HepG2 (cell line): ENCODE measurements around the gene NRDC. TPM values are rescaled to one million over a fixed set of nuclear protein-coding genes. Genes with fewer than 3 reads are reported as not detected.

Experiments used
- ATAC-seq: fragments of 200-7000 bp; cut with Tn5 transposase; 3 replicates; pipeline ENCODE4 v1.9.1; 2020; ENCODE audit warnings: mild to moderate bottlenecking, moderate library complexity
- BruUV-seq: library from RNA; stranded (reverse); fragments of 400-500 nt; replicated peaks from 2 replicates; lab custom pipeline; 2021; lab: Mats Ljungman, UMichigan
- CTCF ChIA-PET: fragments of 300-600 bp; formaldehyde crosslinking; extraction: SDS; loops from one replicate; lab custom pipeline; 2021; ENCODE audit warnings: low total read pairs, inconsistent platforms, low intra/inter-chr PET ratio; lab: Yijun Ruan, JAX
- POLR2A ChIA-PET: fragments of 350-600 bp; sonication (Branson Sonifier 250); formaldehyde crosslinking; loops from one replicate; lab custom pipeline; 2020; ENCODE audit warnings: antibody characterized with exemption, inconsistent platforms; lab: Yijun Ruan, JAX
- DNase-seq: peaks from one replicate; pipeline ENCODE4 v3.0.0-alpha.2; 2015; ENCODE audit warnings: low spot score
- FAIRE-seq: peaks from 3 replicates; lab custom pipeline; 2011; peaks lifted over from hg19 to GRCh38; lab: Jason Lieb, UNC
- H2AFZ ChIP-seq: one replicate; pipeline ENCODE4 v1.6.1; 2011; ENCODE audit warnings: low read length, inconsistent platforms
- H3K27ac ChIP-seq: fragments of 300-600 bp; 3 replicates; pipeline ENCODE4 v1.8.0; 2011; ENCODE audit warnings: mixed run types, mild to moderate bottlenecking, mixed read lengths, low read length, inconsistent platforms; ENCODE audit not compliant: insufficient read depth; ENCODE audit errors: extremely low read length
- H3K27me3 ChIP-seq, 2 experiments: fragments of 200-600 bp in 1 of 2; 2 replicates in 1 of 2; 3 replicates in 1 of 2; pipeline versions ENCODE4 v1.6.0 to v1.8.0; 2011; ENCODE audit warnings: low read length in 2 of 2, mild to moderate bottlenecking in 2 of 2, moderate library complexity in 2 of 2, inconsistent platforms in 1 of 2; ENCODE audit not compliant: insufficient read depth in 2 of 2, control insufficient read depth in 1 of 2
- H3K36me3 ChIP-seq, 2 experiments: fragments of 200-600 bp in 1 of 2; replicated peaks in 1 of 2; 2 replicates in 1 of 2; 3 replicates in 1 of 2; pipeline versions ENCODE4 v1.5.1 to v1.8.0; 2011; ENCODE audit warnings: low read length in 2 of 2, inconsistent platforms in 1 of 2; ENCODE audit not compliant: insufficient read depth in 2 of 2, control insufficient read depth in 1 of 2
- H3K4me1 ChIP-seq: 2 replicates; pipeline ENCODE4 v1.5.1; 2012; ENCODE audit warnings: low read length, inconsistent platforms; ENCODE audit not compliant: insufficient read depth
- H3K4me2 ChIP-seq: 2 replicates; pipeline ENCODE4 v1.6.0; 2011; ENCODE audit warnings: low read depth, low read length, inconsistent platforms
- H3K4me3 ChIP-seq, 3 experiments: fragments of 200-600 bp in 1 of 3; sonication (generic), shearing (Covaris generic) in 1 of 3; replicated peaks in 1 of 3; 2 replicates each; pipeline ENCODE4 v1.5.1; 2011 to 2016; ENCODE audit warnings: low read length in 3 of 3, inconsistent platforms in 2 of 3, low read depth in 2 of 3, mild to moderate bottlenecking in 2 of 3, control low read depth in 1 of 3, mixed read lengths in 1 of 3; ENCODE audit not compliant: insufficient read depth in 1 of 3
- H3K79me2 ChIP-seq: one replicate; pipeline ENCODE4 v1.6.1; 2011; ENCODE audit warnings: low read length, inconsistent platforms; ENCODE audit not compliant: insufficient read depth
- H3K9ac ChIP-seq: 2 replicates; pipeline ENCODE4 v1.6.0; 2011; ENCODE audit warnings: mild to moderate bottlenecking, low read depth, low read length, inconsistent platforms; ENCODE audit not compliant: insufficient read depth
- H3K9me3 ChIP-seq: 2 replicates; pipeline ENCODE4 v1.5.1; 2012; ENCODE audit warnings: mild to moderate bottlenecking, low read length
- H4K20me1 ChIP-seq: 2 replicates; pipeline ENCODE4 v1.6.0; 2011; ENCODE audit warnings: inconsistent platforms, mild to moderate bottlenecking, low read length, moderate library complexity; ENCODE audit not compliant: insufficient read depth
- GATA4 ChIP-seq: sonication (generic); IDR thresholded peaks from 2 replicates; pipeline ENCODE4 v1.6.1; 2016; ENCODE audit warnings: antibody characterized with exemption, low read depth, borderline replicate concordance
- NR1H2 ChIP-seq: sonication (generic); formaldehyde crosslinking; IDR thresholded peaks from 2 replicates; pipeline ENCODE4 v1.8.1; 2022; ENCODE audit warnings: low read depth, missing genetic modification reagents, borderline replicate concordance
- PHF20 ChIP-seq: sonication (generic); formaldehyde crosslinking; IDR thresholded peaks from 2 replicates; pipeline ENCODE4 v1.5.0; 2020; ENCODE audit warnings: mild to moderate bottlenecking, missing genetic modification reagents
- SALL2 ChIP-seq: sonication (generic); formaldehyde crosslinking; IDR thresholded peaks from 2 replicates; pipeline ENCODE4 v1.8.1; 2023; ENCODE audit warnings: mild to moderate bottlenecking, missing genetic modification reagents, inconsistent platforms
- SCMH1 ChIP-seq: sonication (generic); formaldehyde crosslinking; IDR thresholded peaks from 2 replicates; pipeline ENCODE4 v1.9.0; 2021; ENCODE audit warnings: missing genetic modification reagents, mild to moderate bottlenecking, borderline replicate concordance
- TEAD3 ChIP-seq: optimal IDR thresholded peaks from 2 replicates; pipeline ENCODE3; 2016; ENCODE audit warnings: borderline replicate concordance
- ZBTB8A ChIP-seq: sonication (generic); formaldehyde crosslinking; IDR thresholded peaks from 2 replicates; pipeline ENCODE4 v1.4.0; 2020; ENCODE audit warnings: mild to moderate bottlenecking, low read depth, missing genetic modification reagents, borderline replicate concordance
- ZNF121 ChIP-seq: sonication (generic); formaldehyde crosslinking; IDR thresholded peaks from 2 replicates; pipeline ENCODE4 v1.5.0; 2020; ENCODE audit warnings: mild to moderate bottlenecking, missing genetic modification reagents
- ZNF329 ChIP-seq: sonication (generic); formaldehyde crosslinking; IDR thresholded peaks from 2 replicates; pipeline ENCODE4 v1.9.0; 2021; ENCODE audit warnings: low read depth, mild to moderate bottlenecking, missing genetic modification reagents
- ZNF878 ChIP-seq: sonication (generic); formaldehyde crosslinking; IDR thresholded peaks from 2 replicates; pipeline ENCODE4 v1.8.1; 2023; ENCODE audit warnings: mild to moderate bottlenecking, missing genetic modification reagents, moderate library complexity
- WGBS: methylation state at CpG from one replicate; pipeline ENCODE4 v1.1.6; 2017; ENCODE audit warnings: low lambda C conversion rate; 5-methylcytosine and 5-hydroxymethylcytosine counted together
- in situ Hi-C: cut with HindIII; loops from 2 replicates; pipeline ENCODE4 v1.10.0; 2017; ENCODE audit warnings: low pct_unique_long_range_greater_than_20kb; ENCODE audit not compliant: extremely low pct_ligation_motif_present
- intact Hi-C: fragments of 100-400 bp; cut with micrococcal nuclease; formaldehyde crosslinking; loops from one replicate; pipeline ENCODE4 v1.10.0; 2022; ENCODE audit not compliant: unreplicated experiment
- polyA plus RNA-seq, 8 experiments: library from polyadenylated mRNA; depleted of rRNA in 3 of 8; stranded (reverse) in 7 of 8; unstranded in 1 of 8; fragments of >200 nt; fragmentation: Illumina TruSeq in 4 of 8; extraction: Trizol in 4 of 8; gene quantifications; 2 replicates each; pipeline versions ENCODE4 v1.2.1 to v1.2.3, GENCODE V29; 2011 to 2016; ENCODE audit warnings: low read depth in 4 of 8, missing spikeins in 1 of 8, mixed read lengths in 1 of 8; ENCODE audit not compliant: insufficient read depth in 1 of 8
- total RNA-seq, 5 experiments: library from RNA; depleted of rRNA; stranded (reverse); fragments of >200 nt; fragmentation: Illumina TruSeq; extraction: Trizol; gene quantifications; 2 replicates each; pipeline ENCODE4 v1.2.3, GENCODE V29; 2016; ENCODE audit warnings: low read depth in 1 of 5
- TF ChIP-seq, protein P1 (sequence below): sonication (generic); formaldehyde crosslinking; IDR thresholded peaks from 2 replicates; pipeline ENCODE4 v1.8.1; 2022; ENCODE audit warnings: low read depth, mild to moderate bottlenecking, missing genetic modification reagents
- TF ChIP-seq, protein P2 (sequence below), 2 experiments: sonication (generic) in 1 of 2; formaldehyde crosslinking in 1 of 2; IDR thresholded peaks; 2 replicates each; pipeline versions ENCODE4 v1.5.1 to v1.6.1; 2011 to 2020; ENCODE audit warnings: borderline replicate concordance in 1 of 2, low read depth in 1 of 2, low read length in 1 of 2, mild to moderate bottlenecking in 1 of 2, missing genetic modification reagents in 1 of 2, moderate library complexity in 1 of 2

NRDC gene
- total and polyA plus RNA-seq, 2 of the 13 experiments (the other 11 are each of a cell fraction or from before 2014, with no cell fraction given): 57.6 to 64.9 TPM

DNA sequence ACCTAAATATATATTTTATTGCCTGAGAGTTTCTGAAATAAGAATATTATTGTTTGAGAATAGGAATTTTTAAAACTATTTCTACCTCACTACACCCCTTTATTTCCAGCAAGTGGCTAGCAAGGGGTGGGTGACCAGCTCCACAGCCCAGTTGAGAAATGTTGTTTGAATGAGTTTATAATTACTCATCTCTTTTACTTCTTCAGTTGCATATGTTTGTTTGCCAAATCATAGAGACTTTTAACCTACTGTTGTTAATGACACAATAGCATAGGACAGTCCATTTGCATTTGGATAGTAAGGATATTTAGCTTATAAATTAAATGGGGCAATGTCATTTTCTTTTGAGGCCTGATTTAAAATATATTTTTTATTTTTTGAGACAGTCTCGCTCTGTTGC lies 127.8 kb downstream of the NRDC start:
- H3K9ac ChIP-seq: no peak overlapping the region
- TF ChIP-seq ZBTB8A (no peak), ZNF329 (no peak)
- TF ChIP-seq, protein P1, sequence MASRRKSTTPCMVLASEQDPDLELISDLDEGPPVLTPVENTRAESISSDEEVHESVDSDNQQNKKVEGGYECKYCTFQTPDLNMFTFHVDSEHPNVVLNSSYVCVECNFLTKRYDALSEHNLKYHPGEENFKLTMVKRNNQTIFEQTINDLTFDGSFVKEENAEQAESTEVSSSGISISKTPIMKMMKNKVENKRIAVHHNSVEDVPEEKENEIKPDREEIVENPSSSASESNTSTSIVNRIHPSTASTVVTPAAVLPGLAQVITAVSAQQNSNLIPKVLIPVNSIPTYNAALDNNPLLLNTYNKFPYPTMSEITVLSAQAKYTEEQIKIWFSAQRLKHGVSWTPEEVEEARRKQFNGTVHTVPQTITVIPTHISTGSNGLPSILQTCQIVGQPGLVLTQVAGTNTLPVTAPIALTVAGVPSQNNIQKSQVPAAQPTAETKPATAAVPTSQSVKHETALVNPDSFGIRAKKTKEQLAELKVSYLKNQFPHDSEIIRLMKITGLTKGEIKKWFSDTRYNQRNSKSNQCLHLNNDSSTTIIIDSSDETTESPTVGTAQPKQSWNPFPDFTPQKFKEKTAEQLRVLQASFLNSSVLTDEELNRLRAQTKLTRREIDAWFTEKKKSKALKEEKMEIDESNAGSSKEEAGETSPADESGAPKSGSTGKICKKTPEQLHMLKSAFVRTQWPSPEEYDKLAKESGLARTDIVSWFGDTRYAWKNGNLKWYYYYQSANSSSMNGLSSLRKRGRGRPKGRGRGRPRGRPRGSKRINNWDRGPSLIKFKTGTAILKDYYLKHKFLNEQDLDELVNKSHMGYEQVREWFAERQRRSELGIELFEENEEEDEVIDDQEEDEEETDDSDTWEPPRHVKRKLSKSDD (CRISPR knock-in tag): no peak
- ATAC-seq (no peak), DNase-seq (no peak), FAIRE-seq (no peak)
- CTCF ChIA-PET: no interaction called here
- no TSS peak for BruUV-seq
- in situ Hi-C loops: no loop called here
- H3K36me3 ChIP-seq: peaks cover 10 to 41% of the 10 kb centered on the region in 2 experiments
- no peaks in the 10 kb centered on the region for H4K20me1 ChIP-seq
- H3K27ac ChIP-seq: no peak overlapping the region
- no peak overlapping the region for H2AFZ ChIP-seq
- 100% methylated on average over 1 of the region's 1 CpG for WGBS
- H3K79me2 ChIP-seq: no peaks in the 10 kb centered on the region
- no peak overlapping the region for H3K4me3 ChIP-seq
- no peaks in the 10 kb centered on the region for H3K9me3 ChIP-seq
- H3K4me1 ChIP-seq: no peaks in the 10 kb centered on the region
- POLR2A ChIA-PET: no interaction called here
- intact Hi-C loops: no loop called here
- H3K4me2 ChIP-seq: no peak overlapping the region
- no peaks in the 10 kb centered on the region for H3K27me3 ChIP-seq

DNA sequence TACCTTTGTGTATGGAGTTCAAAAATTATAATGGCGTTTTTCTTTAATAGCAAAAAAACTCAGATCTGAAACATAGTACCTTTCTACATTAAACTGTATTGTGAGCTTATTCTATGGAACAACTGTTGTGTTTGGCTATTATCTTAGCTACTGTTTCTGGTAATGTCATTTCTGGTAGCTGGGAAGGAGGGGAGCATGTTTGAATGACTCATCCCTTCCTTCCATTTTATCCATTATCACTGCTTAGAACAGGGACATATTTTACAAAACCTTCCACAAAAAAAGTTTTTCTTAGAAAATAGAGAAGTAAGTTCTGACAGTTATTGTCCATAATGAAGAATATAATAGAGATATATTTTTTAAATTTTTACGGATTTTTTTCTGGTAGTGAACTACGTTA lies 128.3 kb downstream of the NRDC start:
- H3K4me1 ChIP-seq: no peaks in the 10 kb centered on the region
- POLR2A ChIA-PET: no interaction called here
- H3K79me2 ChIP-seq: no peaks in the 10 kb centered on the region
- CTCF ChIA-PET: no interaction called here
- DNase-seq (no peak), ATAC-seq (no peak), FAIRE-seq (no peak)
- TF ChIP-seq, protein P2, sequence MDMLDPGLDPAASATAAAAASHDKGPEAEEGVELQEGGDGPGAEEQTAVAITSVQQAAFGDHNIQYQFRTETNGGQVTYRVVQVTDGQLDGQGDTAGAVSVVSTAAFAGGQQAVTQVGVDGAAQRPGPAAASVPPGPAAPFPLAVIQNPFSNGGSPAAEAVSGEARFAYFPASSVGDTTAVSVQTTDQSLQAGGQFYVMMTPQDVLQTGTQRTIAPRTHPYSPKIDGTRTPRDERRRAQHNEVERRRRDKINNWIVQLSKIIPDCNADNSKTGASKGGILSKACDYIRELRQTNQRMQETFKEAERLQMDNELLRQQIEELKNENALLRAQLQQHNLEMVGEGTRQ (IDR thresholded peaks at IDR 0.05; ENCODE audit: low read depth, low read length): no peak
- TF ChIP-seq, protein P2 (CRISPR knock-in tag; IDR thresholded peaks at IDR 0.05; ENCODE audit: borderline replicate concordance): no peak
- TF ChIP-seq GATA4 (no peak), PHF20 (no peak), ZNF878 (CRISPR knock-in tag) (no peak), TEAD3 (CRISPR knock-in tag) (no peak), ZNF121 (no peak), SCMH1 (CRISPR knock-in tag) (no peak), SALL2 (CRISPR knock-in tag) (no peak), NR1H2 (CRISPR knock-in tag) (no peak)
- H4K20me1 ChIP-seq: no peaks in the 10 kb centered on the region
- no peak overlapping the region for H3K9ac ChIP-seq
- intact Hi-C loops: no loop called here
- peaks cover 10 to 37% of the 10 kb centered on the region in 2 experiments for H3K36me3 ChIP-seq
- in situ Hi-C loops: no loop called here
- H3K27ac ChIP-seq: no peak overlapping the region
- no peak overlapping the region for H3K4me3 ChIP-seq
- no peaks in the 10 kb centered on the region for H3K9me3 ChIP-seq
- no TSS peak for BruUV-seq
- no peak overlapping the region for H3K4me2 ChIP-seq
- WGBS: 97% methylated on average over 3 of the region's 3 CpGs
- no peak overlapping the region for H2AFZ ChIP-seq
- H3K27me3 ChIP-seq: no peaks in the 10 kb centered on the region
